ENCODE measurements around the gene RTN4R. TPM values are rescaled to one million over a fixed set of nuclear protein-coding genes. Genes with fewer than 3 reads are reported as not detected.

Gene RTN4R
- total RNA-seq, 4 donors from 2014 or later, result 5.0 to 12.9 TPM; not detected in 2

- Histone ChIP-seq H3K36me3 (no peaks in the 10 kb centered on the region), H3K4me1 (peaks cover 0 to 14% of the 10 kb centered on the region in 2 donors), H3K27ac (no peak overlapping the region), H3K9me3 (no peaks in the 10 kb centered on the region), H3K27me3 (no peaks in the 10 kb centered on the region), H3K4me3 (no peak overlapping the region)
- intact Hi-C loops (cut with DNase I; ENCODE audit: low total_unique reads), result no loop called here
- no peak for DNase-seq
- no peak for TF ChIP-seq CTCF (IDR thresholded peaks at IDR 0.05)
- no peak for TF ChIP-seq POLR2A (IDR thresholded peaks at IDR 0.05)
These were observed 54.0 kb downstream of the RTN4R start for GRCh38 chr22:20213833-20214708.

GRCh38 chr22:20212754-20213699, 55.1 kb downstream of the RTN4R start:
- Histone ChIP-seq H3K36me3 (no peaks in the 10 kb centered on the region), H3K4me1 (peaks cover 0 to 14% of the 10 kb centered on the region in 2 donors), H3K27me3 (no peaks in the 10 kb centered on the region), H3K9me3 (no peaks in the 10 kb centered on the region), H3K4me3 (no peak overlapping the region), H3K27ac (no peak overlapping the region)
- TF ChIP-seq POLR2A (IDR thresholded peaks at IDR 0.05), result no peak
- TF ChIP-seq CTCF (IDR thresholded peaks at IDR 0.05), result no peak
- intact Hi-C loops (cut with DNase I; ENCODE audit: low total_unique reads), result no loop called here
- DNase-seq, result no peak

- H3K9me3 ChIP-seq, result no peaks in the 10 kb centered on the region
- no peak overlapping the region for H3K27ac ChIP-seq
- H3K4me1 ChIP-seq, result peaks cover 0 to 19% of the 10 kb centered on the region in 2 donors
- intact Hi-C loops (cut with DNase I; ENCODE audit: low total_unique reads), result no loop called here
- no peaks in the 10 kb centered on the region for H3K27me3 ChIP-seq
- no peak overlapping the region for H3K4me3 ChIP-seq
- no peaks in the 10 kb centered on the region for H3K36me3 ChIP-seq
- no peak for TF ChIP-seq CTCF (IDR thresholded peaks at IDR 0.05)
- TF ChIP-seq POLR2A (IDR thresholded peaks at IDR 0.05), result no peak
- DNase-seq, result peak in 1 of 2 donors; percentile 39
These were observed 55.9 kb downstream of the RTN4R start for GRCh38 chr22:20211997-20212753.

GRCh38 chr22:20211409-20211996, 56.6 kb downstream of the RTN4R start:
- Histone ChIP-seq H3K9me3 (no peaks in the 10 kb centered on the region), H3K36me3 (no peaks in the 10 kb centered on the region), H3K4me1 (peaks cover 0 to 26% of the 10 kb centered on the region in 2 donors), H3K27me3 (no peaks in the 10 kb centered on the region), H3K4me3 (no peak overlapping the region), H3K27ac (no peak overlapping the region)
- TF ChIP-seq CTCF (IDR thresholded peaks at IDR 0.05) (no peak), POLR2A (IDR thresholded peaks at IDR 0.05) (no peak)
- intact Hi-C loops (cut with DNase I; ENCODE audit: low total_unique reads), result no loop called here
- DNase-seq, result no peak

Measured in uterus (tissue), 4 donors.